GM18870 (cell line): Measurements from ENCODE around the gene ITLN1.
"Not testable (repeated sequence)": the region's sequence is repeated elsewhere in the genome, so short reads cannot be mapped to it uniquely, and the experiment has no call there.

Source experiments
- ATAC-seq: cut with Tn5 transposase; IDR thresholded peaks from one replicate; pipeline ENCODE4 v1.9.1; 2021; ENCODE audit warnings: moderate library complexity; ENCODE audit not compliant: unreplicated experiment

Gene ITLN1

DNA sequence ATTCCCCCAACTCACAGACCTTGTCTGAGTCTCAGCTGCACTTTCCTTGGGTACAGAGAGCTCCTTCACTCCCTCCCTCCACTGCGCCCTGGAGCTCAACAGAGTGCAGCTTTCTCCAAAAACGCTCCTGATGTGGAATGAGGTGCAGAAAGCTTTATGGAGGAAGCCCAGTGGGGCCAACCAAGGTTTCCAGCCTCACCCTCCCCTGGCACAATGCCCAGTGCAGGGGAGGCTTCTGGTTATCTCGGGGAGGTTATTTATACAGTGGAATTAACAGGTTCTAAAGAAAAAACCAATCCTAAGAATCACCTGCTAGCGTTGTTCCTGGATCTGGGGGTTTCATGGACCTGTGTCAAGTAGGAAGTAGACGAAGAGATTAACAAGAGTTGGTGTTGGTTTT, at the start of gene ITLN1:
Gene ITLN1 (minus strand): TSS at position 139 of the 400 bp plus-strand sequence. CDS start 303 bp downstream, outside the sequence.
- no peak for ATAC-seq

DNA sequence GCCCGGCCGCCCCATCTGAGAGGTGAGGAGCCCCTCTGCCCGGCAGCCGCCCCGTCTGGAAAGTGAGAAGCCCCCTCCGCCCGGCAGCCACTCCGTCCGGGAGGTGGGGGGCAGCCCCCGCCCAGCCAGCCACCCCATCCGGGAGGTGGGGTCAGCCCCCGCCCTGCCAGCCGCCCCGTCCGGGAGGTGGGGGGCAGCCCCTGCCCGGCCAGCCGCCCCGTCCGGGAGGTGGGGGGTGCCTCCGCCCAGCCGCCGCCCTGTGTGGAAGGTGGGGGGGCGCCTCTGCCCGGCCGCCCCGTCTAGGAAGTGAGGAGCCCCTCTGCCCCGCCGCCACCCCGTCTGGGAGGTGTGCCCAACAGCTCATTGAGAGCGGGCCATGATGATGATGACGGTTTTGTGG, 48.3 kb upstream of the ITLN1 start:
- not testable (repeated sequence) for ATAC-seq

DNA sequence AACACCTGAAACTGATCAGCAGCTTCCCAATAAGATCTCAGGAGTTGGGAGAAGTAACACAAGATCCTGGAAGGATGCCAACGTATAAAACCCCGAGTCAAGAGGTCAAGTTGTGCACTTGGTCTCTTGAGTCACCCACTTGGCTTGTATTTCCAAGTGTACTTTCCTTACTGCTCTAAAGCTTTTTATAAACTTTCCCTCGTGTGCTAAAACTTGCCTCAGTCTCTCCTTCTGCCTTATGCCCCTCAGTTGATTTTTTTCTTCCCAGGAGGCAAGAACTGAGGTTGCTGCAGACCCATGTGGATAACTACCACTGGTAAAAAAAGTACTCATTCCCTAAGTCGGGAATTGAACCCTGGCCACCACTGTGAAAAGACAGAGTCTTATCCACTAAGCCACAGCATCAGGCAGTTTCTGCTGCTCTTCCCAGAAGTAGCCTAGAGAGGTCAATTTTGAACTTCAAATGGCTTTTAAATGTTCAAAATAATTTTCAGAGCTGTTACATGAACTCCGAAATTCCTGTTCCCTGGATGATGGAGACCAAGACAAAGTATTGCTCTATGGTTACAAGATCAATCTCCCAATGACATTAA, 40.8 kb upstream of the ITLN1 start:
- ATAC-seq: no peak

DNA sequence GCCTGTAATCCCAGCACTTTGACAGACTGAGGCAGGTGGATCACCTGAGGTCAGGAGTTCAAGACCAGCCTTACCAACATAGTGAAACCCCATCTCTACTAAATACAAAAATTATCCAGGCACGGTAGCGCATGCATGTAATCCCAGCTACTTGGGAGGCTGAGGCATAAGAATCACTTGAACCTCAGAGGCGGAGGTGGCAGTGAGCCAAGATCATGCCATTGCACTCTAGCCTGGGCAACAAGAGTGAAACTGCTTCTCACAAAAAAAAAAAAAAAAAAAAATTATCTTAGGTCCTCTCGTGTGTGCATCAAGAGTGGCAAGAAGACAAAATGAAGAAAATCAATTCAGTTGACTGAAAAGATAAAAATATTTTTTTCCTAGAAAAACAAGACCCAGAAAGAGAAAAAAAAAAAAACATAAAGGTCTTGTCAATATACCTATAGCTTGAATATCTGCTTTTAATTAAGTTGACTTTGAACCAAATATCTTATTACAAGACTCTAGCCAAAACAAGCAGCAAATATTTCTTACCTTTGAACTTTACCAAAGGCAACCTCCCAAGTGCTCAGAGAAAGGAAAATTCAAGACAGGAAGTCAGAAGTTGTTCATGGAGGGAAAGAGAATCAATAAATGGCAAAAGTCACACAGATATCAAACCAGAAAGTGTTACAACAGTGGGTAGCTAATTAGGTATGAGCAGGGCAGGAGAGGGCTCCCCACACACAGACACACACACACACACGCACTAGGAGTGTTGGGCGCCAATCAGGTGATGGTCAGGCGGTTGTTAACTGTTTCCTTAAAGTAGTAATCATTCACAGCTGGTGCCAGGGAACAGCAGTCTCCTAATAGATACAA, 40.0 kb upstream of the ITLN1 start:
- no peak for ATAC-seq

DNA sequence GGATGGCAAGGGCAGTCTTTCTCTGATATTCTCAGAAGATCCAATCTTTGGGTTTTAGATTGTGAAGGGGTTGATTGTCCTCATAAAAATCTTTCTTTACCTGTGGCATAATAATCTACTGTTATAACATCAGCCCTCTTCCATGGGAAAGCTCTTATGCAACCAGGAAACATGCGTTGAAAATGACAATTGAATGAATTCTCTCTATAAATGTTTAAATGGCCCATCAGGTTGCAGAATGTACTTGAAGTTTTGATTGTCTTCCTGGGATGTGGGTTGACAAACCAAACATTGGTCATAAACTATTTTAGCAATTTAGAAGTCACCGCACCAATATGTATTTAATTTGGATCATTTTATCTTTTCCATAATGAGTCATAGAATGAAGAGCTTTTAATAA, 31.7 kb upstream of the ITLN1 start:
- no peak for ATAC-seq

DNA sequence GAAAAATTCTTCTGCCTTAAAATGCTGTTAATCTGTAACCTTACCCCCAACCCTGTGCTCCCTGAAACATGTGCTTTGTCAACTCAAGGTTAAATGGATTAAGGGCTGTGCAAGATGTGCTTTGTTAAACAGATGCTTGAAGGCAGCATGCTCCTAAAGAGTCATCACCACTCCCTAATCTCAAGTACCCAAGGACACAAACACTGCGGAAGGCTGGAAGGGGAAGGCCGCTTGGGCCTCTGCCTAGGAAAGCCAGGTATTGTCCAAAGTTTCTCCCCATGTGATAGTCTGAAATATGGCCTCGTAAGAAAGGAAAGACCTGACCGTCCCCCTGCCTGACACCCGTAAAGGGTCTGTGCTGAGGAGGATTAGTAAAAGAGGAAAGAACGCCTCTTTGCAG, 28.2 kb upstream of the ITLN1 start:
- not testable (repeated sequence) for ATAC-seq

DNA sequence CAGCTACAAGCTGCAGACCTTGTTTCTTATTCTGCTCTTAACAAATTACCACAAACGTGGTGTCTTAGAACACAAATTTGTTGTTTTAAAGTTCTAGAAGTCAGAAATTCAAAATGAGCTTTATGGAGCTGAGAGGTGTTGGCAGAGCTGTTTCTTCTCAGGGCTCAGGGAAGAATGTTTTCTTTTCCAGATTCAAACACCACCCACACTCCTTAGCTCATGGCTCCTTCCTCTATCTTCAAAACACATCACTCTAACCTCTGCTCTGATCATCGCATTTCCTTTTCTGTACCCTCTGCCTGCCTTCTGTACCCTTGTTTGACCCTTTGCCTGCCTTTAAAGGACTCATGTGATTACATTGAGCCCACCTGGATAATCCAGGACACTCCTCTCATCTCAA, 26.9 kb upstream of the ITLN1 start:
- no peak for ATAC-seq

DNA sequence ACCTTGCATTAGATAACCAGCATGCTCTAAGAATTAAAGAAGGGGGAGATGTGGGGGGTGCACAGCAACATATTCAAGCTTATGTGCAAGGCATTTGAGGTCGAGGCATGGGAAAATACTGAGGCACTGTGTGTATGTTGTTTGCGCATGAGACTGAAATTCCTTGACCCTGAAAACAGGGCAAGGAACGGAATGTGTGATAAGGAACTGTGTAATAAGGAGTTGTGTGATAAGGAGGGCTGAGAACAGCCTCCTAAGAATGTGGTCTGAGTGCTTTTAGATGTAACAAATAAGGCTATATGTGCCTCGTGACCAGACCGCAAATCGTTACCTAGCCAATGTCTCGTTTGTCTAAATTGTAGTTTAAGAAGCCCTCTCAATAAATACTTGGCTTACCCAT, 26.5 kb upstream of the ITLN1 start:
- no peak for ATAC-seq

DNA sequence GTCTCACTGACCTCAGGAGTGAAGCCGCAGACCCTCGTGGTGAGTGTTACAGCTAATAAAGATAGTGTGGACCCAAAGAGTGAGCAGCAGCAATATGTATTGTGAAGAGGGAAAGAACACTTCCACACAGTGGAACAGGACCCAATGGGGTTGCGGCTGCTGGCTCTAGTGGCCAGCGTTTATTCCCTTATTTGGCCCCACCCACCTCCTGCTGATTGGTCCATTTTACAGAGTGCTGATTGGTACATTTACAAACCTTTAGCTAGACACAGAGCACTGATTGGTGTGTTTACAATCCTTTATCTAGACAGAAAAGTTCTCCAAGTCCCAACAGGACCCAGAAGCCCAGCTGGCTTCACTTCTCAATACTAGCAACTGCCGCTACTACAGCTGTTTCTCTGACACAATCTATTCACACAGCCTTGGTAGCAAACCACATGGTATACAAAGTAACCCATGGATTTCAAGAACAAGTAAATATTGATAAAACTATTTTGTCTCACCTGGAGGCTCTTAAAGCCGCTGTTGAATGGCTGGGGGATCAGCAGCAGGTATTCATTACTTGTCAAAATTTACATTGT, 25.3 kb upstream of the ITLN1 start:
- no peak for ATAC-seq

DNA sequence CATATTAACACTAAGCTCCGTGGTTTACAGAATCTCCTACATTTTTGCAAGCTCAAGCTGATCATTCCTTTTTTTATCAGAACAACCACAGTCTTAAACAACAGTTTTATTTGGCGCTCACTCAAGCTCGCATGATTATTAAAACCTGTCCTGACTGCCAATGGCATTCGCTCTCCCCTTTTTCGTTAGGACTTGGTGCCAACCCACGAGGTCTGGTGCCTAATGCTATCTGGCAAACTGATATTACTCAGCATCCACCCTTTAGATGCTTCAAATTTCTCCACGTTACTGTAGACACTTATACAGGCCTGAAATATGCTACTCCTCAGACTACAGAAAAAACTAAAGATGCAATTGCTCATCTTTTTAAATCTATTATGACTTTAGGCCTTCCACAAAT, 23.0 kb upstream of the ITLN1 start:
- no peak for ATAC-seq

DNA sequence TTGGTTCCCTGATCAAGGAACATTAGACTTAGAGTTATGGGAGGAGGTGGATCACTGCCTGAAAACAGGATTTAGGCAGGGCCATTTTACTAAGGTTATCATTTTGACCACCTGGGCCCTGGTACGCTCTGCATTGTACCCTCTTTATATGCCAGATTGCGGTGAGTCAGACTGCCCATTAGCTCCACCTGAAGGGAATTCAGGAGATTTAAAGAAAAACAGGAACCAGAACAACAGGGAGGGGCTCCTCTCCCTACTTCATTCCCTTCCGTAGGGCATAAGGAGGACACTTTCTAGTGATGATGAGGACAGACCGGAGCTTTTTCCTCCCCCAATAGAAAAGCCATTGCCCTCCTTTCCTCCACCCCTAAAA, 20.6 kb upstream of the ITLN1 start:
- no peak for ATAC-seq

DNA sequence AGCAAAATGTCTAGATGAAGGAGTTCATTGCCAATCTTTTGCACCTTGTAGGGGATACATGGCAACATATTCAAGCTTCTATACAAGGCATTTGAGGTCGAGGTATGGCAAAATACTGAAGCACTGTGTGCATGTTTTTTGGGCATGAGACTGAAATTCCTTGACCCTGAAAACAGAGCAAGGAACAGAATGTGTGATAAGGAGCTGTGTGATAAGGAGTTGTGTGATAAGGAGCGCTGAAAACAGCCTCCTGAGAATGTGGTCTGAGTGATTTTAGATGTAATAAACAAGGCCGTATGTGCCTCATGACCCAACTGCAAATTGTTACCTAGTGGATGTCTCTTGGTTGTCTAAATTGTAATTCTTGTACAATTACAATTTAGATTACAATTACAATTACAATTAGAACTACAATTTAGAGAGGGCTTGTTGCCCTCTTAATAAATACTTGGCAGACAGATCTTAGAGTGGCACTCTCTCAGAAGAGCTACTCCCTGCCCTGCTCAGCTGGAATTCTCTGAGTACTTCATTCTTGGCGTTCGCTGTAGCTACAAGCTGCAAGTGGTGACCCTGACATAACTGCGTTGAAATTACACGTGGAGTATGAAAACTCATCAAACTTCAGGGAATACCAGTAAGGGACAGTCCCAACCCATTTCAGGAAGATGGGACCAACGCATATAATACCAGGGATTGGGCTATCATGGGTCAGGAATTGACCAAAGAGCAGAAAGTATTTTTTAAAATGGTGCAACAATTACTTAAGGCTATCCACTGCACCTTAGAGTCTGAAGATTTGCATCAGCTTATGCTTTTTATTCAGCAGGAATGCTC, 20.0 kb upstream of the ITLN1 start:
- ATAC-seq: no peak

DNA sequence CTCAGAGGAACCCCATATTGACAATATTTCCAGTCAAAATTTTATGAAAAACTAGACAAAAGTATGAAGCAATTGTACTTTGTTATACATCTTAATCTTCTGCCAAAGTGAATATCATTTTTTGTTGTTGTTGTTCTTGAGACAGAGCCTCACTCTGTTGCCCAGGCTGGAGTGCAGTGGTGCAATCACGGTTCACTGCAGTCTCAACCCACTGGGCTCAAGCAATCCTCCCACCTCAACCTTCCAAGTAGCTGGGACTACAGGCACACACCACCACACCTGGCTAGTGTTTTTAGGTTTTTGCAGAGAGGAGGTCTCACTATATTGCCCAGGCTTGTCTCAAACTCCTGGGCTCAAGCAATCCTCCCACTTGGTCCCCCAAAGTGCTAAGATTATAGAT, 17.3 kb upstream of the ITLN1 start:
- ATAC-seq: not testable (repeated sequence)

DNA sequence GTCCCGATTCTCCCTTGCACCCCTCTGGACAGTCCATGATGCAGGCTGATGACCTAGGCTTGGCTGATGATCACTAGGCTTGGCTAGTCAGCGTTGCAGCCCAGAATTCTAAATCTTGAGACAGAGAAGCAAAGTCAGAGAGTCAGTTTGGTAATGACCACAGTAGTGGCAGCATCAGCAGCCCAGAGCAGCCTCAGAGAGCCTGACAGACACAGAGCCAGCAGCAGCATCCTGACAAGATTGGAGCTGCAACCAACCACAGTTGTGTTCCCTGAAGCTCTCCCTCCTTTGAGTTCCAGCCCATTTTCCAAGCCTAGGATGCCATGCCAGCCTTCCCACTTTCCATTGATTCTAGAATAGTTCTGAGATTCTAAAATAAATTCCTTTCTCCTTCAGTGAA, 16.8 kb upstream of the ITLN1 start:
- no peak for ATAC-seq

DNA sequence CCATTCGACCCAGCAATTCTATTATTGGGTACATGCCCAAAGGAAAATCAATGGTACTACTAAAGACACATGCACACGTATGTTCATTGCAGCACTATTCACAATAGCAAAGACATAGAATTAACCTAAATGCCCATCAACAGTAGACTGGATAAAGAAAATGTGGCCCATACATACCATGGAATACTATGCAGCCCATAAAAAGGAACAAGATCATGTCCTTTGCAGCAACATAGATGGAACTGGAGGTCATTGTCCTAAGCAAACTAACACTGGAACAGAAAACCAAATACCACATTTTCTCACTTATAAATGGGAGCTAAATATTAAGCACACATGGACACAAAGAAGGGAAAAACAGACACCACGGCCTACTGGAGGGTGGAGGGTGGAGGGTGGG, 15.7 kb upstream of the ITLN1 start:
- ATAC-seq: not testable (repeated sequence)

DNA sequence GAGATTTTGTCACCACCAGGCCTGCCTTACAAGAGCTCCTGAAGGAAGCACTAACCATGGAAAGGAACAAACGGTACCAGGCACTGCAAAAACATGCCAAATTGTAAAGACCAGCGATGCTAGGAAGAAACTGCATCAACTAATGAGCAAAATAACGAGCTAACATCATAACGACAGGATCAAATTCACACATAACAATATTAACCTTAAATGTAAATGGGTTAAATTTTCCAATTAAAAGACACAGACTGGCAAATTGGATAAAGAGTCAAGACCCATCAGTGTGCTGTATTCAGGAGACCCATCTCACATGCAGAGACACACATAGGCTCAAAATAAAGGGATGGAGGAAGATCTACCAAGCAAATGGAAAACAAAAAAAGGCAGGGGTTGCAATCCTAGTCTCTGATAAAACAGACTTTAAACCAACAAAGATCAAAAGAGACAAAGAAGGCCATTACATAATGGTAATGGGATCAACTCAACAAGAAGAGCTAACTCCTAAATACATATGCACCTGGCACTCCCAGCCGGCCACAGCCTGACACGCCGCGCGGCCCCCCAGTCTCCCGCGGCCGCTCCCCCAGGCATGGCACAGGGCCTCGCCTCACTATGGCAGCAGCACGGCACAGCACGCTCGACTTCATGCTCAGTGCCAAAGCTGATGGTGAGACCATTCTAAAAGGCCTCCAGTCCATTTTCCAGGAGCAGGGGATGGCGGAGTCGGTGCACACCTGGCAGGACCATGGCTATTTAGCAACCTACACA, 9.6 kb upstream of the ITLN1 start:
- not testable (repeated sequence) for ATAC-seq

DNA sequence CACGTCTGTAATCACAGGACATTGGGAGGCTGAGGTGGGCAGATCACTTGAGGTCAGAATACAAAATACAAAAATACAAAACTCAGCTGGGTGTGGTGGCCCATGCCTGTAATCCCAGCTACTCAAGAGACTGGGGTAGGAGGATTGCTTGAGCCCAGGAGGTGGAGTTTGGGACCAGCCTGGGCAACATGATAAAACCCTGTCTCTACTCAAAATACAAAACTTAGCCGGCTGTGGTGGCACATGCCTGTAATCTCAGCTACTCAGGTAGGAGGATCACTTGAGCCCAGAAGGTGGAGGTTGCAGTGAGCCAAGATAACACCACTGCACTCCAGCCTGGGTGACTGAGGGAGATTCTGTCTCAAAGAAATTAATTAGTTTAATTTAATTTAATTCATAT, 6.5 kb upstream of the ITLN1 start:
- no peak for ATAC-seq

DNA sequence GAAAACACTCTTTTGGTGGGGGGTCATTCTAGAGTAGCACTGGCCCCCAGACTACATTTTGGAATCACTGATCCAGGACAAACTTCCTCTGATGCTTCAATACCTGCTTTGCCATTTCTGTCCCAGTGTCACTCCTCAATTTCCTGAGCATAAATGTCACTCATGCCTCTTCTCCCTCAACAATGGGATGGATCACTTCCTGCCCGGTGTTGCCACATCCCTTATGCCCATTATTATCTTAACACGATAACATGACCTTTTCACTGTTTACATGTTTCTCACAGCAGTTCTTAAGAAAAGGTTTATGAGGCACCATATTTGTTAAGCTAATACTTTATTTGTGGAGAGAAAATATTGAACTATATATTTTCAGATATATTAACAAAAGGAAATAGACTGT, 3.9 kb upstream of the ITLN1 start:
- no peak for ATAC-seq

DNA sequence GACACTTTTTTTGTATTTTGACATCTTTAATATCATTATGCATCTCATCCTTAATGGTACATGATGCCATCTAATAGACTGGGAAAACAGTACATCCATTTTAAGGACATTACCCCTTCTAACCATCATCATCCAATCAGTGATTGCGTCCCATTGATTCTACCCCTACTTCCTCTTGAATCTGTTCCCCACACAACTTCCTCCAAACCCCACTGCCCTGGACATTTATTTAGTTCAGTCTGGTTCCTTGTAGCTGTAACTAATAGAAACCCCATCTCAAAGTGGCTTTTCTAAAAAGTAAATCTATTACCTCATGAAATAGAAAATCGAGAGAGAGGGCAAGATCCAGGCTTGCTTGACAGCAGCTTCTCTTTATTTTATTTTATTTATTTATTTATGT, 2.1 kb upstream of the ITLN1 start:
- no peak for ATAC-seq

DNA sequence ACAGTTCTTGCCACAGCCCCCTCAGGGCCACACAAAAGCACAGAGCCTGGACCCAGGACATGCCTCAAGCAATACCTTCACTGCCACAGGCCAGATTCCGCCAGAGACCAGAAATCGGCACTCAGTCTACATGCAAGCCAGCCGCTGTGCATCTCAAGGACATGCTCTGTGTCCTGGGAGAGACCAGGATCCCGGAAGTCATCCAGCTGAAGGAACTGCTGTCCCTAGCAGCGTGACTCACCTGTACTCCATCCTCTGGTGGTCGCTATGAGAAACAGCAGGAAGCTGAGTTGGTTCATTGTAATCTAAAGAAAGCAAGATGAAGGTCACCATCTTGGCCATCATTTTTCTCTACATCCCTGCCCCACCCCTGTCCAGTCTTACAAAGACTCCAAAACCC, 401 bp downstream of the ITLN1 start:
- no peak for ATAC-seq
